ENCODE results near the gene MBIP. TPM values are rescaled to one million over a fixed set of nuclear protein-coding genes. Genes with fewer than 3 reads are reported as not detected.
"Not testable (repeated sequence)": the region's sequence is repeated elsewhere in the genome, so short reads cannot be mapped to it uniquely, and the experiment has no call there.

MBIP gene
- total RNA-seq, 6 experiments from 2014 or later = 18.5 to 24.5 (median 21.8) TPM

DNA sequence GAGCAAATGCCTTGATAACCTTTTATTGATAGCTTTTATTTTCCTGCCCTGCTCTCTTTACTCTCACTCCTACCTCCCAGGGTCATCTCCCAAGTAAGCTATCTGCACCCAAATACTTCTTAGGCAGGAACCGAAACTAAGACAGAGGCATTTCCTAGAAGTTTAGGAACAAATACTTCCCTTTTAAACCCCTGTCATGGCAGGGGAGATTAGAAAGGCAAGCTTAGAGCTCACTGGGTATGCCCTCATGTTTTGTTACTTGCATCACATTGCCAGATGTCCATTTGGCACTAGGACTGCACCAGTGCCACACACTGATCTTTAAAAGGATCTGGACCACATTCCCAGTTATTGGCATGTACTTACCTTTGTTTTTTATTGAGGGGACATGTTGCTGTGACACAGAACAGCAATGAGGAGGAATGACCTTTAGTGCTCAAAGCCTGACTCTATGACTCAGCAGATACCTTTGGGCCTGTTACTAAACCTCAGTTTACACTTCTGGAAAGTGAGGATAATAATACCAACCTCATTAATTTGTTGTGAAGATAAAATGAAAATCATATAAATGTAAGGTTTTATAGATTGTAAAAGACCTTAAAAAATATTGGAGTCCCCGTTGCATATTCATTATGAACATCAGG lies 40.9 kb upstream of the MBIP start:
- Mint-ChIP-seq H3K4me3 (no peak overlapping the region), H3K4me1 (ENCODE audit: low read depth) (no peaks in the 10 kb centered on the region), H3K36me3 (ENCODE audit: low read depth) (no peaks in the 10 kb centered on the region), H3K9me3 (peaks cover 9% of the 10 kb centered on the region), H3K27ac (no peak overlapping the region), H3K27me3 (ENCODE audit: insufficient read depth) (peaks cover 2% of the 10 kb centered on the region; the same call in 1 of the 2 replicates)
- TF ChIP-seq, protein P1, sequence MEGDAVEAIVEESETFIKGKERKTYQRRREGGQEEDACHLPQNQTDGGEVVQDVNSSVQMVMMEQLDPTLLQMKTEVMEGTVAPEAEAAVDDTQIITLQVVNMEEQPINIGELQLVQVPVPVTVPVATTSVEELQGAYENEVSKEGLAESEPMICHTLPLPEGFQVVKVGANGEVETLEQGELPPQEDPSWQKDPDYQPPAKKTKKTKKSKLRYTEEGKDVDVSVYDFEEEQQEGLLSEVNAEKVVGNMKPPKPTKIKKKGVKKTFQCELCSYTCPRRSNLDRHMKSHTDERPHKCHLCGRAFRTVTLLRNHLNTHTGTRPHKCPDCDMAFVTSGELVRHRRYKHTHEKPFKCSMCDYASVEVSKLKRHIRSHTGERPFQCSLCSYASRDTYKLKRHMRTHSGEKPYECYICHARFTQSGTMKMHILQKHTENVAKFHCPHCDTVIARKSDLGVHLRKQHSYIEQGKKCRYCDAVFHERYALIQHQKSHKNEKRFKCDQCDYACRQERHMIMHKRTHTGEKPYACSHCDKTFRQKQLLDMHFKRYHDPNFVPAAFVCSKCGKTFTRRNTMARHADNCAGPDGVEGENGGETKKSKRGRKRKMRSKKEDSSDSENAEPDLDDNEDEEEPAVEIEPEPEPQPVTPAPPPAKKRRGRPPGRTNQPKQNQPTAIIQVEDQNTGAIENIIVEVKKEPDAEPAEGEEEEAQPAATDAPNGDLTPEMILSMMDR (IDR thresholded peaks at IDR 0.05) = no peak
- DNase-seq = no peak

DNA sequence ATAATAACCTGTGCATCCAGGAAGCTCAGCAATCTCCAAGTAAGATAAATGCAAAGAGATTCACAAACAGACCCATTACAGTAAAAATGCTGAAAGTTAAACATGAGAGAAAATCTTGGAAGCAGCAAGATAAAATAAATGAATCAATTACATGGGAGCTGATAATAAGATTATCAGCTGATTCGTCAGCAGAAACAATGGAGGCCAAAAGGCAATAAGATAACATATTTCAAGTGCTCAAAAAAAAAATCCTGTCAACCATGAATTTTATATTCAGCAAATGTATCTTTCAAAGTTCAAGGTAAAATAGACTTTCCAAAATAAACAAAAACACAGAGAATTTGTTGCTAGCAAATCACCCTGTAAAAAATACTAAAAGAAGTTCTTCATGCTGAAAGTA lies 36.4 kb upstream of the MBIP start:
- no peak for DNase-seq
- no peaks in the 10 kb centered on the region; the same call in 1 of the 2 replicates for H3K36me3 Mint-ChIP-seq (ENCODE audit: low read depth)
- peaks cover 2% of the 10 kb centered on the region; the same call in 1 of the 2 replicates for H3K27me3 Mint-ChIP-seq (ENCODE audit: insufficient read depth)

DNA sequence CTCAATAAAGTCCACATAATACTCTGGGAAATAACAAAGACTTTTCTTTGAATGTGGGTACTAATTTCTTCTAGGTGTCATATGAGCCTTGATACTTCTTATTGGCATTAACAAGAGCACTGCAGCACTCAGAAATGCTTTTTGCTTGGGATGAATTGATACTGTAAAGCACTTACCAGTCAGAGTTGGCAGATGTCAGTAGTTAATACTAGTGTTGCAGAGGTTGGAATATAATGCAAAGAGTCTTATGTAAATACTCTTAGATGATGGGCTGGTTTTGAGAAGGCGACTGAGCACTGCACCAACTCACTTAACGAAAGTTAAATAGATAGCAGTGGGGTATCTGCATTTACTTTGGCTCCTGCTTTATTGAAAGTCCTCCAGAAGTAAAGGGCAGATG lies 25.6 kb upstream of the MBIP start:
- no peak for DNase-seq
- Mint-ChIP-seq H3K36me3 (ENCODE audit: low read depth) (no peaks in the 10 kb centered on the region), H3K4me1 (ENCODE audit: low read depth) (no peaks in the 10 kb centered on the region), H3K4me3 (no peak overlapping the region), H3K27me3 (ENCODE audit: insufficient read depth) (peaks cover 4% of the 10 kb centered on the region; the same call in 1 of the 2 replicates), H3K9me3 (no peaks in the 10 kb centered on the region), H3K27ac (no peak overlapping the region)
- TF ChIP-seq, protein P1 (IDR thresholded peaks at IDR 0.05) = no peak

More for the DNA sequence above, 36.4 kb upstream of the MBIP start:
- no peaks in the 10 kb centered on the region for H3K4me1 Mint-ChIP-seq (ENCODE audit: low read depth)
- TF ChIP-seq, protein P1 (IDR thresholded peaks at IDR 0.05) = no peak
- peaks cover 19% of the 10 kb centered on the region for H3K9me3 Mint-ChIP-seq
- no peak overlapping the region for H3K4me3 Mint-ChIP-seq
- no peak overlapping the region for H3K27ac Mint-ChIP-seq

- H3K9me3 Mint-ChIP-seq = no peaks in the 10 kb centered on the region
- no peak overlapping the region for H3K27ac Mint-ChIP-seq
- H3K4me1 Mint-ChIP-seq (ENCODE audit: low read depth) = no peaks in the 10 kb centered on the region
- TF ChIP-seq, protein P1 (IDR thresholded peaks at IDR 0.05) = no peak
- DNase-seq = no peak
- H3K36me3 Mint-ChIP-seq (ENCODE audit: low read depth) = no peaks in the 10 kb centered on the region
- no peak overlapping the region for H3K4me3 Mint-ChIP-seq
- peaks cover 4% of the 10 kb centered on the region; the same call in 1 of the 2 replicates for H3K27me3 Mint-ChIP-seq (ENCODE audit: insufficient read depth)
Observed at GRCh38 chr14:36344211-36344610, 23.8 kb upstream of the MBIP start.

DNA sequence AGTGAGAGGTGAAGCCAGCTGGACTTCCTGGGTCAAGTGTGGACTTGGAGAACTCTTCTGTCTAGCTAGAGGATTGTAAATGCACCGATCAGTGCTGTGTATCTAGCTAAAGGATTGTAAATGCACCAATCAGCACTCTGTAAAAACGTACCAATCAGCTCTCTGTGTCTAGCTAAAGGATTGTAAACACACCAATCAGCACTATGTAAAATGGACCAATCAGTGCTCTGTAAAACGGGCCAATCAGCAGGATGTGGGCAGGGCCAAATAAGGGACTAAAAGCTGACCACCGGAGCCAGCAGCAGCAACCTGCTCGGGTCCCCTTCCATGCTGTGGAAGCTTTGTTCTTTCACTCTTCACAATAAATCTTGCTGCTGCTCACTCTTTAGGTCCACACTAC lies 21.4 kb upstream of the MBIP start:
- not testable (repeated sequence) for DNase-seq; H3K36me3 Mint-ChIP-seq (ENCODE audit: low read depth); H3K9me3 Mint-ChIP-seq; H3K4me3 Mint-ChIP-seq; H3K27ac Mint-ChIP-seq; H3K4me1 Mint-ChIP-seq (ENCODE audit: low read depth); H3K27me3 Mint-ChIP-seq (ENCODE audit: insufficient read depth)

DNA sequence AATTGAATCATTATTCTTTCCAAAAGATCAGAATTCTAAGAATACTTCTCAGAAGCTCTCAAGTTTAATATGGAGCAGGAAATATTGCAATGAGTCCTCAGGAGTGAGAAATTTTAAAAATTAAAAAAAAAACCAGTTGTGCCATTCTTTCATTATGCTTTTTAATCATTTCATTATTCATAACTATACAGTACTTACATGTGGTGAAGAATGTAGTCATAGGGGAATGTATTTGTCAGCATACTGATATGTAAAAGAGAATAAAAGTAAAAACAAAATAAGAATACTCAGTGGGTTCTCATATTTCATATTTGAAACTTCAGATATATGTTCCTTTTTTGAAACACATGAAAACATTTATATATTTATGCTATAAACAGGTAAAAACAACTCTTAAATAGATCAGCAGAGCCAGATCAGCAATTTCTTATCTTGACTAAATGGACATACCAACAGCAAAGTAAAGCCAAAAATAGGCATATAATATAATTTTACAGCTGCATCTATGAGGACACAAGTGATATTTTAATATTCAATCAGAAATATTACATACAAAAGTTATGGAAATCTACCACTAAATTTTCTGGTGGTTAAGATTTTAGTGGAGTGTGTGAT lies 19.9 kb upstream of the MBIP start:
- TF ChIP-seq, protein P1 (IDR thresholded peaks at IDR 0.05) = no peak
- no peaks in the 10 kb centered on the region for H3K36me3 Mint-ChIP-seq (ENCODE audit: low read depth)
- no peak overlapping the region for H3K4me3 Mint-ChIP-seq
- no peaks in the 10 kb centered on the region for H3K4me1 Mint-ChIP-seq (ENCODE audit: low read depth)
- H3K27ac Mint-ChIP-seq = no peak overlapping the region
- DNase-seq = no peak
- no peaks in the 10 kb centered on the region for H3K9me3 Mint-ChIP-seq
- 0 out of 2 replicates have a peak, but pooled peaks cover 2% of the 10 kb centered on the region for H3K27me3 Mint-ChIP-seq (ENCODE audit: insufficient read depth)
